Caco-2 (cell line): ENCODE results near the gene EVC2. TPM values are rescaled to one million over a fixed set of nuclear protein-coding genes. Genes with fewer than 3 reads are reported as not detected.

ENCODE experiments used
- BruUV-seq: library from RNA; stranded (reverse); fragments of 400-500 nt; replicated peaks from 2 replicates; lab custom pipeline; 2021; lab: Mats Ljungman, UMichigan
- CTCF ChIA-PET: fragments of 300-600 bp; sonication (Branson Sonifier 250); formaldehyde crosslinking; loops from one replicate; lab custom pipeline; 2022; ENCODE audit warnings: antibody characterized with exemption; lab: Charles Lee
- POLR2A ChIA-PET: fragments of 300-600 bp; sonication (Branson Sonifier 250); formaldehyde crosslinking; loops from one replicate; lab custom pipeline; 2022; ENCODE audit warnings: antibody characterized with exemption; lab: Charles Lee
- DNase-seq, 2 experiments: peaks; one replicate each; pipeline versions ENCODE4 v3.0.0 to v3.0.0-alpha.2; 2020 to 2022
- H3K27me3 ChIP-seq: replicated peaks from 2 replicates; pipeline ENCODE4 v1.6.0; 2011; ENCODE audit warnings: low read length; ENCODE audit not compliant: control insufficient read depth, insufficient read depth
- H3K36me3 ChIP-seq: 2 replicates; pipeline ENCODE4 v1.5.1; 2011; ENCODE audit warnings: low read length; ENCODE audit not compliant: control insufficient read depth, insufficient read depth
- H3K4me1 ChIP-seq: fragments of 250-450 bp; sonication (Bioruptor Pico); 2 replicates; pipeline ENCODE4 v1.5.1; 2020; ENCODE audit warnings: mild to moderate bottlenecking
- H3K4me3 ChIP-seq: 2 replicates; pipeline ENCODE4 v1.5.1; 2011; ENCODE audit warnings: low read depth, mild to moderate bottlenecking, control low read depth, low read length
- H3K9me3 ChIP-seq: fragments of 250-450 bp; sonication (Bioruptor Pico); 2 replicates; pipeline ENCODE4 v1.5.1; 2020; ENCODE audit warnings: mild to moderate bottlenecking, moderate library complexity
- H3K27ac Mint-ChIP-seq: one replicate; pipeline ENCODE4 v1.8.0; 2022; ENCODE audit warnings: mixed read lengths; ENCODE audit not compliant: unreplicated experiment
- H3K27me3 Mint-ChIP-seq: one replicate; pipeline ENCODE4 v1.8.0; 2022; ENCODE audit warnings: mixed read lengths; ENCODE audit not compliant: insufficient read depth, unreplicated experiment
- H3K36me3 Mint-ChIP-seq: one replicate; pipeline ENCODE4 v1.8.0; 2022; ENCODE audit warnings: mild to moderate bottlenecking, mixed read lengths; ENCODE audit not compliant: insufficient read depth, unreplicated experiment
- H3K4me1 Mint-ChIP-seq: one replicate; pipeline ENCODE4 v1.8.0; 2022; ENCODE audit warnings: low read depth, mixed read lengths; ENCODE audit not compliant: unreplicated experiment
- H3K4me3 Mint-ChIP-seq: one replicate; pipeline ENCODE4 v1.8.0; 2022; ENCODE audit warnings: mild to moderate bottlenecking, moderate library complexity, mixed read lengths; ENCODE audit not compliant: unreplicated experiment
- H3K9me3 Mint-ChIP-seq: one replicate; pipeline ENCODE4 v1.8.0; 2022; ENCODE audit warnings: mixed read lengths; ENCODE audit not compliant: unreplicated experiment
- intact Hi-C: fragments of 100-400 bp; cut with micrococcal nuclease; formaldehyde crosslinking; loops from one replicate; pipeline ENCODE4 v1.10.0; 2022; ENCODE audit not compliant: unreplicated experiment
- total RNA-seq: library from RNA; stranded (reverse); gene quantifications from 2 replicates; pipeline ENCODE4 v1.2.3, GENCODE V29; 2022
- TF ChIP-seq, protein P1 (sequence below), 2 experiments: fragments of 200-600 bp in 1 of 2; IDR thresholded peaks; 1 replicate in 1 of 2; 2 replicates in 1 of 2; pipeline versions ENCODE4 v1.5.1 to v1.8.0; 2011 to 2022; ENCODE audit warnings: antibody characterized with exemption in 1 of 2, control low read depth in 1 of 2, inconsistent platforms in 1 of 2, low read depth in 1 of 2, low read length in 1 of 2, mild to moderate bottlenecking in 1 of 2, moderate library complexity in 1 of 2; ENCODE audit not compliant: insufficient read depth in 1 of 2, severe bottlenecking in 1 of 2, unreplicated experiment in 1 of 2

Gene EVC2
- total RNA-seq, 1 experiment from 2014 or later: not detected

DNA sequence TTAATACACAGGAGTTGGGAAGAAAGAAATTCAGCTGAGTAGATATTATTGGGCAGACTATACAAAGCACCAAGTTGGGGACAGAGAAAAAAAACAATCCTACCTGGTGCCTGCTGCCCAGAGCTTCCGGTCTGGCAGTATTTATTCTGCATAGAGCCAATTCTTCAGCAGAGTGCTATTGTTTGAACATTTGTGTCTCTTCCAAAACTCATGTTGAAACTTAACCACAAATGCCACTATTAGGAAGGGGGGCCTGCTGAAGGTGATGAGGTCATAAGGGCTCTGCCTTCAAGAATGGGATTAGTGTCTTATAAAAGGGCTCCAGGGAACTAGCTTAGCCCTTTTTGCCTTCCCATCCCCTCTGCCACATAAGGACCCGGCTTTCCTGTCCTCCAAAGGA is 136.2 kb downstream of the EVC2 start:
- no peaks in the 10 kb centered on the region for H3K4me1 Mint-ChIP-seq
- H3K27ac Mint-ChIP-seq: no peak overlapping the region
- no TSS peak for BruUV-seq
- Histone ChIP-seq H3K9me3 (no peaks in the 10 kb centered on the region), H3K36me3 (no peaks in the 10 kb centered on the region), H3K4me1 (no peaks in the 10 kb centered on the region), H3K4me3 (no peak overlapping the region), H3K27me3 (no peaks in the 10 kb centered on the region)
- no peak overlapping the region for H3K4me3 Mint-ChIP-seq
- ChIA-PET CTCF (no interaction called here), POLR2A (no interaction called here)
- TF ChIP-seq, protein P1, sequence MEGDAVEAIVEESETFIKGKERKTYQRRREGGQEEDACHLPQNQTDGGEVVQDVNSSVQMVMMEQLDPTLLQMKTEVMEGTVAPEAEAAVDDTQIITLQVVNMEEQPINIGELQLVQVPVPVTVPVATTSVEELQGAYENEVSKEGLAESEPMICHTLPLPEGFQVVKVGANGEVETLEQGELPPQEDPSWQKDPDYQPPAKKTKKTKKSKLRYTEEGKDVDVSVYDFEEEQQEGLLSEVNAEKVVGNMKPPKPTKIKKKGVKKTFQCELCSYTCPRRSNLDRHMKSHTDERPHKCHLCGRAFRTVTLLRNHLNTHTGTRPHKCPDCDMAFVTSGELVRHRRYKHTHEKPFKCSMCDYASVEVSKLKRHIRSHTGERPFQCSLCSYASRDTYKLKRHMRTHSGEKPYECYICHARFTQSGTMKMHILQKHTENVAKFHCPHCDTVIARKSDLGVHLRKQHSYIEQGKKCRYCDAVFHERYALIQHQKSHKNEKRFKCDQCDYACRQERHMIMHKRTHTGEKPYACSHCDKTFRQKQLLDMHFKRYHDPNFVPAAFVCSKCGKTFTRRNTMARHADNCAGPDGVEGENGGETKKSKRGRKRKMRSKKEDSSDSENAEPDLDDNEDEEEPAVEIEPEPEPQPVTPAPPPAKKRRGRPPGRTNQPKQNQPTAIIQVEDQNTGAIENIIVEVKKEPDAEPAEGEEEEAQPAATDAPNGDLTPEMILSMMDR (IDR thresholded peaks at IDR 0.05; ENCODE audit: insufficient read depth in 1 of 2, low read depth in 1 of 2, low read length in 1 of 2, severe bottlenecking in 1 of 2, unreplicated experiment in 1 of 2): no peak
- intact Hi-C loops: no loop called here
- peaks cover 6% of the 10 kb centered on the region for H3K27me3 Mint-ChIP-seq
- no peaks in the 10 kb centered on the region for H3K9me3 Mint-ChIP-seq
- no peak for DNase-seq
- H3K36me3 Mint-ChIP-seq: no peaks in the 10 kb centered on the region

DNA sequence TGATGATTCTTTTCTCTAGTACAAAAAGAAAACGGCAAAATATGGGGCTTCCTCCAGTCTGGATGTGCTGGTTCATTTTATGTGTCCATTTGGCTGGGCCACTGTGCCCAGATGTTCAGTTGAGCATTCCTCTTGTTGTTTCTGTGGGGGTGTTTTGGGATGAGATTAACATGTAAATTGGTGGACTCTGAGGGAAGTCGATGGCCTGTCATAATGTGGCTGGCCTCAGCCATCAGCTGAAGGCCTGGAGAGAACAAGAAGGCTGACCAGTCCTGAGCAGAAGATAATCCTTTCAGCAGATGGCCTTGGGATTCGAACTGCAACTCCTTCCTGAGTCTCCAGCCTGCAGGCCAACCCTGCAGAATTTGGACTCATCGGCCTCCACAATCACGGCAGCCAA is 136.7 kb downstream of the EVC2 start:
- Histone ChIP-seq H3K4me1 (no peaks in the 10 kb centered on the region), H3K27me3 (no peaks in the 10 kb centered on the region), H3K4me3 (no peak overlapping the region), H3K9me3 (no peaks in the 10 kb centered on the region), H3K36me3 (no peaks in the 10 kb centered on the region)
- Mint-ChIP-seq H3K9me3 (no peaks in the 10 kb centered on the region), H3K4me3 (no peak overlapping the region), H3K36me3 (no peaks in the 10 kb centered on the region), H3K4me1 (no peaks in the 10 kb centered on the region), H3K27me3 (peaks cover 6% of the 10 kb centered on the region), H3K27ac (no peak overlapping the region)
- no peak for DNase-seq
- ChIA-PET CTCF (no interaction called here), POLR2A (no interaction called here)
- intact Hi-C loops: no loop called here
- no TSS peak for BruUV-seq
- TF ChIP-seq, protein P1 (IDR thresholded peaks at IDR 0.05; ENCODE audit: insufficient read depth in 1 of 2, low read depth in 1 of 2, low read length in 1 of 2, severe bottlenecking in 1 of 2, unreplicated experiment in 1 of 2): no peak

GRCh38 chr4:5569451-5569850 is 138.9 kb downstream of the EVC2 start:
- no peaks in the 10 kb centered on the region for H3K4me1 Mint-ChIP-seq
- ChIA-PET POLR2A (no interaction called here), CTCF (no interaction called here)
- no peaks in the 10 kb centered on the region for H3K9me3 ChIP-seq
- BruUV-seq: no TSS peak
- H3K4me3 Mint-ChIP-seq: no peak overlapping the region
- peaks cover 6% of the 10 kb centered on the region for H3K27me3 Mint-ChIP-seq
- intact Hi-C loops: no loop called here
- H3K36me3 Mint-ChIP-seq: no peaks in the 10 kb centered on the region
- TF ChIP-seq, protein P1 (IDR thresholded peaks at IDR 0.05; ENCODE audit: insufficient read depth in 1 of 2, low read depth in 1 of 2, low read length in 1 of 2, severe bottlenecking in 1 of 2, unreplicated experiment in 1 of 2): no peak
- no peak overlapping the region for H3K27ac Mint-ChIP-seq
- no peaks in the 10 kb centered on the region for H3K4me1 ChIP-seq
- no peaks in the 10 kb centered on the region for H3K9me3 Mint-ChIP-seq
- no peak for DNase-seq
- H3K36me3 ChIP-seq: no peaks in the 10 kb centered on the region
- no peak overlapping the region for H3K4me3 ChIP-seq
- no peaks in the 10 kb centered on the region for H3K27me3 ChIP-seq
